Stimulated activated CD4-positive, alpha-beta T cell treated with anti-CD3 and anti-CD28 coated beads, Interleukin-12 subunit alpha, Interleukin-12 subunit beta, amount 100 ng/mL, for 24 hours (primary cell): ENCODE measurements around the gene ITPRID2.
"Not testable (repeated sequence)": the region's sequence is repeated elsewhere in the genome, so short reads cannot be mapped to it uniquely, and the experiment has no call there.

Experiments used
- DNase-seq, 2 experiments: peaks; one replicate each; pipeline ENCODE4 v3.0.0-alpha.2; 2020; ENCODE audit warnings: low read depth in 2 of 2

ITPRID2 gene

GRCh38 chr2:181961167-181961566, 69.6 kb downstream of the ITPRID2 start:
- DNase-seq = not testable (repeated sequence)

- no peak for DNase-seq
Measured at GRCh38 chr2:181962142-181962541, 70.6 kb downstream of the ITPRID2 start.

DNA sequence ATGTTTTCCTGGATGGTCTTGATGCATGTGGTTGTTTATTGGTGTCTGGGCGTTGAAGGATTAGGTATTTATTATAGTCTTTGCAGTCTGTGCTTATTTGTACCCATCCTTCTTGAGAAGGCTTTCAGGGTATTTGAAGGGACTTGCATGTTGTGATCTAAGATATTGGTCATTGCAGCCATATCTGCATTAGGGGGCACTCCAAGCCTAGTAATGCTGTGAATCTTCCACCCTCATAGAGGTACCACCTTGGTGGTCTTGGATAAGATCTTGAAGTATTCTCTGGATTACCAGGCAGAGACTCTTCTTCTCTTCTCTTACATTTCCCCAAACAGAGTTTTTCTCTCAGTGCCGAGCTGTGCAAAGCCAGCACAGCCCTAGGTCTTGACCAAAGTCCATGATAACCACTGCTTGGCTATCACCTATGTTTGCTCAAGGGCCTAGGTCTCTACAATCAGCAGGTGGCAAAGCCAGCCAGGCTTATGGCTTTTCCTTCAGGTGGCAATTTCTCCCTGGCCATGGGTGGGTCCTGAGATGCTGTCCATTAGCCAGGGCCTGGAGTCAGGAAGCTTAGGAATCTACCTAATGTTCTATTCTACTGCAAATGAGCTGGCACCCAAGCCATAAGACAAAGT, 78.7 kb downstream of the ITPRID2 start:
- DNase-seq = no peak

GRCh38 chr2:181971032-181971431, 79.5 kb downstream of the ITPRID2 start:
- no peak for DNase-seq

GRCh38 chr2:181972431-181973170, 81.1 kb downstream of the ITPRID2 start:
- DNase-seq = no peak

DNA sequence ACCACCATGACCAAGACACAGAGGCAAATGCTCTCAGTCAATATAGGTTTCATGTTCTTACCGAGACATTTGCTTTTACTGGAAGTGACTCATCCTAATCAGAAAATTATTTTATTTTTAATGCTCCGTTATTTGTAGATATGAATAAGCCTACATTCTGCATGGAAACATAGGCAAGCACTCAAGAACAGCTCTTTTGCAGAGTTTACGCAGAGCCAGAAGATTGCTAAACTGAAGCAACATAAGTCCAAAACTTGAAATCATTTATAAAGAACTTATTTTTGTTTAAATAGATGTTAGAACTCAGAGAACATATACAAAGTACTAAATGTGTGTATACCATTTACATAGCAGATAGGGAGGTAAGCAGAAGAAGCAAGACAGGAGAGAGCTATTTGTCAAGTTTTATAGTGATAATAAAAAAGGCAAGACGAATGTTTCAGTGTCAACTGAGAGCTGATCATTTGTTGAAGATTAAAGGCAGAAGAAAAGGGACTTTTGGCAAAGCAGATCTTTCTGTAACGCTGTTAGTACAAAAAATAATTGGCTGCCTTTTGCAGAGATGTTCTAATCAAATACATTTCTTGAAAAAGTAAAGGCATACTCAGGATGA, 81.7 kb downstream of the ITPRID2 start:
- no peak for DNase-seq

GRCh38 chr2:181977661-181978350, 86.3 kb downstream of the ITPRID2 start:
- peak in 1 of 2 experiments; percentile 12 for DNase-seq

- no peak for DNase-seq
Measured at GRCh38 chr2:181978351-181979150, 87.0 kb downstream of the ITPRID2 start.
